Large intestine (tissue), 3 donors: ENCODE results near the gene ZBTB24. TPM values are rescaled to one million over a fixed set of nuclear protein-coding genes. Genes with fewer than 3 reads are reported as not detected.

Experiments
- DNase-seq, 2 donors: peaks; one replicate each; pipeline versions ENCODE4 v3.0.0 to v3.0.0-alpha.2; 2013
- H3K27ac ChIP-seq: one replicate; pipeline ENCODE4 v1.5.1; 2013; ENCODE audit warnings: low read length
- H3K27me3 ChIP-seq: 2 replicates; pipeline ENCODE4 v1.6.1; 2013; ENCODE audit warnings: low read length; ENCODE audit not compliant: control insufficient read depth, insufficient read depth
- H3K36me3 ChIP-seq: 2 replicates; pipeline ENCODE4 v1.6.1; 2013; ENCODE audit warnings: low read length; ENCODE audit not compliant: control insufficient read depth, insufficient read depth
- H3K4me1 ChIP-seq: one replicate; pipeline ENCODE4 v1.6.1; 2013; ENCODE audit warnings: low read length; ENCODE audit not compliant: control insufficient read depth, insufficient read depth
- H3K4me3 ChIP-seq: one replicate; pipeline ENCODE4 v1.5.1; 2013; ENCODE audit warnings: low read length
- H3K9me3 ChIP-seq: one replicate; pipeline ENCODE4 v1.6.1; 2013; ENCODE audit warnings: mild to moderate bottlenecking, low read depth, low read length, moderate library complexity; ENCODE audit not compliant: control insufficient read depth
- WGBS: methylation state at CpG from one replicate; pipeline ENCODE4 v1.1.5; 2013; ENCODE audit warnings: low lambda C conversion rate; ENCODE audit not compliant: insufficient coverage; 5-methylcytosine and 5-hydroxymethylcytosine counted together
- polyA plus RNA-seq: library from polyadenylated mRNA; unstranded; fragments of 120-200 nt; gene quantifications from one replicate; pipeline ENCODE4 v1.2.1, GENCODE V29; 2013

Gene ZBTB24
- polyA plus RNA-seq, 1 donor = 10.7 TPM

DNA sequence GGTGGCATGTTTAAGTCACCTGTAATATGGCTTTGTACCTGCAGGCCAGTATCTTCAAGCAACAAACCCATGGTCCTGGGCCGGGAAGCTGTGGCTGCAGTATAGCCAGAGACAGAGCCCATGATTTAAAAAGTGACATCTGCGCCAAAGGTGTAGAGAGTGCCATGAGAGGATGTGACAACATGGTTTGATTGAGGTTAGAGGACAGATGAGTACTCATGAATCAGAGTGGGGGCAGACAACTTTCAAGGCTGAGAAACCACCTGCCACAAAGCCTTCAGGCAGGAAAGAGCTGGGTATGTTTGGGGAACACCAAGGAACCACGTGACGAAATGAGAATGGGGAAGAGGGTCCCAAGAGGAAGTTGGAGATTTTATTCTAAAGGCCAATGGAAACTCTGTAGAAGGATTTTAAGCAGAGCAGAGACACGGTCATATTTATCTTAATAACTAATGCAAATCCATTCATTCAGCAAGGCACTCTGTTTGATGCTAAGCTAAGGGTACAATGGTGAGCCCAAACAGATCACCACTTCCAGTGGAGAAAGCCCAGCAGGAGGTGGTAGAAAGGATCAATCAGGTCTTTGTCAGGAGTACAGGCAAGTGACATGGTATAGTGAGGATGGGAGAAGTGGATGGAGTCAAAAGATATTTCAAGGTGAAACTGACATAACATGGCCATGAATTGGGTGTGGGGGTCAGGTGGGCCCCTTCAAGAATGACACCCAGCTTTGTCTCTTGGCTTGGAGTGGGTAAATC lies 24.1 kb downstream of the ZBTB24 start:
- 75% methylated on average over 1 of the region's 5 CpGs for WGBS
- Histone ChIP-seq H3K27me3 (no peaks in the 10 kb centered on the region), H3K4me3 (no peak overlapping the region), H3K27ac (no peak overlapping the region), H3K36me3 (peaks cover 7% of the 10 kb centered on the region), H3K9me3 (no peaks in the 10 kb centered on the region), H3K4me1 (peaks cover 25% of the 10 kb centered on the region)
- DNase-seq = no peak

DNA sequence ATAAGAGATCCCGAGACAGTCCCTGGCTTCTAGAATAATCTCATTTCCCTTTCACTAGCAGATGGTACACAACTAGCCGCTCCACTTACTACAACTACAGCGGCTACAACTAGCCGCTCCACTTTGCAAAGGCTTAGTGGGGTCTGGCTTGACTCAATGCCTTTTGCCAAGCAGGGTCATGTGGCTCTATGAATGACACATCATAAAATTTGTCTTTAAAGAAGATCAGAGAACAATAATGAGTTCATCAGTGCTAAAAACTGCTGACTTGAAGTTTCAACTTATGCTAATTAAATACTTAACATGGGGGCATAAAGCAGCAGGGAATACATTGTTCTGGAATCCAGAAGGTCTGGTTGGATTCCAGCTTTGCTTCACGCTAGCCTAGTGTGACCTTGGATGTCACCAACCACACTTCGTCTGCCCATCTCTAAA lies 25.4 kb downstream of the ZBTB24 start:
- Histone ChIP-seq H3K9me3 (peaks cover 3% of the 10 kb centered on the region), H3K36me3 (peaks cover 19% of the 10 kb centered on the region), H3K27ac (peak overlapping the region; percentile 91), H3K4me3 (no peak overlapping the region), H3K27me3 (no peaks in the 10 kb centered on the region), H3K4me1 (peaks cover 31% of the 10 kb centered on the region)
- no peak for DNase-seq
- no CpG with 5 or more reads among the region's 6 CpGs for WGBS

DNA sequence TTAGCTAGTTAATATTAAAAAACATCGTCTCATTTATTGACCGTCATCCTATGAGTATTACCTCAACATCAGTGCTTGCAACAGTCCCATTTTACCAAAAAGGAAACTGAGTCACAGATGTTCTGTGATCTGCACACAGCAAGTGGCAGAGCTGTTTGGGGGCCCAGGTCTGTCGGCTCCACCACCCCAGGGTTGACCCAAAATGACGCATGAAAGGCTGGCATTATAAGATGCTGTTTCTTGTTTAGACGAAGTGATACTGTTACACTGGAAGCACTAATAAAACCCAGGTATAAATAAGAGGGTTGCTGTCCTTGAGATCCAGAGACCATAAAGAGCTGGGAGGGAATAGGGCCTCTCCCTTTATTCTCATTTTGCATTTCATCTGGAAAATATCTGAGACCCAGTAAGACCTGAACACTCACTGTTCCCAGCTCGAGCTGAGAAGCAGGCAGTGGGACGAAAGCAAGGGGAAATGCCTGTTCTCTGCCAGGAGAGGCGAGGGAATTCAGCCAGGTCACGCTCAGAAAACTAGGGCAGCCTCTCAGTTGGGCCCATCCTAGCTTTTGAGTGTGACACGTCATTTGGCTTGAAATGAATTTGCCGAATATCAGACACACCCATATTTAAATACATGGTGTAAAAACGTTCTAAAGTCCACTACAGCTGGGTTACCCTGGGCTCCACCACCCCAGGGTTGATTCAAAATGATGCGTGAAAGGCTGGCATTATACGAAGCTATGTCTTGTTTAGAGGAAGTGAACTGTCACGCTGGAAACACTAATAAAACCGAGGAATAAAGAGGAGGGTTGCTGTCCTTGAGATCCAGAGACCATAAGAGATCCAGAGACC lies 26.1 kb downstream of the ZBTB24 start:
- WGBS = no CpG with 5 or more reads among the region's 16 CpGs
- peaks cover 3% of the 10 kb centered on the region for H3K9me3 ChIP-seq
- H3K4me1 ChIP-seq = peaks cover 31% of the 10 kb centered on the region
- H3K27me3 ChIP-seq = no peaks in the 10 kb centered on the region
- peak overlapping the region; percentile 91 for H3K27ac ChIP-seq
- peaks cover 23% of the 10 kb centered on the region for H3K36me3 ChIP-seq
- DNase-seq = peak in 1 of 2 donors; percentile 70
- H3K4me3 ChIP-seq = peak overlapping the region; percentile 96

DNA sequence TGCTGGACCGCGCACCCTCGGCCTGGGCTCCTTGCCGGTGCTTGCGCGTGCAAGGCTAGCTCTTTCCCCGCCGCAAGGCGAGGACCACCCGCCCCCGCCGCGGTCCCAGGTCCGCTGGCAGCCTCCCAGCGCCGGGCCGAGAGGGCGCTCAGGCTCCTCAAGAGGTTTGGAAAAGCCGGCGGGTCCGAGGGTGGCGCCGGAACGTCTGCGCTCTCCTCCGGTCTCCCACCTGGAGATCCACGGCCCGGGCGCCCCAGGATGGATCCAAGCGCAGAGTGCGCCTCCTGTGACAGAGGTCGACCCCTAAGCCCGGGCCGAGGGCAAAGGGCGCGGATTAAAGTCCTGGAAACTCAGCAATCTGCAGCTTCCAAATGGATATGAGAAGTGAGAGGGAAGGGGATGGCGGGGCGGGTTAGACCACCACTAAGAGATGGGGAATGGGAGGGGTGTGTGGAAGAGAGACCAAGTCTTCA lies 26.9 kb downstream of the ZBTB24 start:
- H3K27ac ChIP-seq = peak overlapping the region; percentile 91
- H3K9me3 ChIP-seq = peaks cover 3% of the 10 kb centered on the region
- 20% methylated on average over 2 of the region's 38 CpGs for WGBS
- peaks cover 31% of the 10 kb centered on the region for H3K4me1 ChIP-seq
- H3K36me3 ChIP-seq = peaks cover 27% of the 10 kb centered on the region
- no peaks in the 10 kb centered on the region for H3K27me3 ChIP-seq
- H3K4me3 ChIP-seq = peak overlapping the region; percentile 96
- no peak for DNase-seq

DNA sequence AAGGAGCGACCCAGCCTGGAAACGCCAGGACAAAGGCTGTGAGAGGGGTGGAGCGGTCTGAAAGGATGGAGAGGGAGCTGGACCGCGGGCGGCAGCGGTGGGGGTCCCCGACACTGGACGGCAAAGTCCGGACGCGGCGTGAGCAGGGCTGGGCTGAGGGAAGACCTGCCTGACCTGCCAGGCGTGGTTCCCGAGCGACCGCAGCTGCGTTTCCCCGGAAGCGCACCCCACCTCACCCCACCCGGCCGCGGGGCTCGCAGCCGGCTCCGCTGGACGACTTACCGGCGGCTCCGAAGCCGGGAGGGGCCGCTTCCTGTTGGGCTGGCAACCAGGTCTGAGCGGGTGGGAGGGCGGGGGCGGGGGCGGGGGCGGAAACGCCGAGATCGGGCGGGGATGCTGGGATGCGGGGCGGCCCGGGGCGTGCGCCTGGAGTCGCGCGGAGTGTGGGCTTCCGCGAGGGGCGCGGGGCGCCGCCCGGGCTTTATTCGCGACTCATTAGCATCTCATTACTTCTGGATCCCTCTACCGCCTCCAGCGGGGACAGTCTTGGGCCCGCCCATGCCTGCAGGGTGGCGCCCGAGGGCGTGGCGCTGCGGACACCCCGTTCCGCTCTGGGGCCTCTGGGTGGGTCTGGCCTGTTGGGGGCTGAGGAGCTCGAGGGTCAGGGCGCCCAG lies 27.4 kb downstream of the ZBTB24 start, which contains the start of gene MICAL1:
Gene MICAL1, minus strand, starts transcription at position 336 of the 674 bp plus-strand sequence. CDS start 1,576 bp downstream, outside the sequence.
- peak; percentile 80 to 91 for DNase-seq
- Histone ChIP-seq H3K9me3 (peaks cover 3% of the 10 kb centered on the region), H3K27ac (peak within 1 kb of the TSS; percentile 91), H3K36me3 (peaks cover 29% of the 10 kb centered on the region), H3K4me1 (peaks cover 31% of the 10 kb centered on the region), H3K4me3 (peak within 1 kb of the TSS; percentile 96), H3K27me3 (no peaks in the 10 kb centered on the region)
- WGBS = no CpG with 5 or more reads among the region's 70 CpGs

DNA sequence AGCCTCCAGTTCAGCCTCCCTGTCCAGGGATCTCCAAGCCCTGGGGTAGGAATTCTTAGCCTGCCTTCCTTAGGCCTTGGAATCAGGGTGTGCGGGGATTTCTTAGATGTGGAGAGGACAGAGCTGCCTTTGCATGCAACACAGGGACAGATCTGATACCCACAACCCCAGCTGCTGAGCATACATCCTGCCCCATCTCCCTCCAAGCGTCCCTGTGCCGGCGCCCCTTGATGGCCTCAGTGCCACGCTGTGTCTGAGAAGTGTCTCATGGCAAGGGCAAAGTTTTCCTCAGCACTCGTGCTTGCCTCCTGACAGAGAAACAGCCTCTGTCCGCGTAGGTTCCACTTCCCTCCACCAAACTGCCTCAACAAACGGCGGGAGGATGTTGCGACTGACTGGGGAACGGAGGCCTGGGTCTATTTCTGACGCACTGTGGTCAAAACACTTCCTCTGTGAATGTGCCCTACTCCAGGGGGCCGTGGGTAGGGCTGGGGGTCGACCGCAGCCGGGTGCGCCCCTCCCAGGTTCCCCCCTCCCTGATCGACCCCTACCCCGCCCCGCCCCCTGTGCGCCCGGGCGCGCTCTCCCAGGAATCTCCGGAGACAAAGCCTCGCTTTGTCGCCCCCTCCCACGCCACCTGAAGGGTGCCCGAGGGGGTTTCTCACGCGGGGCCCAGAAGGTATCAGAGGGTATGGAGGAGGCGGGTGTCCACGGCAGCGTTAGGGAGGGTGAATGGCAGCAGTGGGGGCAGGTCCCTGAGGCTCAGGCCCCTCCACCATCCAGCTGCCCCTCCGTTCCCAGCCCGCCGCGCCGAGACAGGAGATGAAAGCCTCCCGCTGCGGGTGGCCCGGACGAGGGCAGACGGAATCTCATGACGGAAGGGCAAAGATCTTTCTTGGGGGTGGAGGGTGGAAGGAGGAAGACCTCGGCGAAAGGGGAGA lies 28.3 kb downstream of the ZBTB24 start:
- H3K9me3 ChIP-seq = peaks cover 3% of the 10 kb centered on the region
- H3K4me1 ChIP-seq = peaks cover 28% of the 10 kb centered on the region
- peak; percentile 81 to 86 for DNase-seq
- H3K36me3 ChIP-seq = peaks cover 38% of the 10 kb centered on the region
- H3K4me3 ChIP-seq = peak overlapping the region; percentile 96
- WGBS = 0% methylated on average over 2 of the region's 48 CpGs
- H3K27me3 ChIP-seq = no peaks in the 10 kb centered on the region
- peak overlapping the region; percentile 91 for H3K27ac ChIP-seq

DNA sequence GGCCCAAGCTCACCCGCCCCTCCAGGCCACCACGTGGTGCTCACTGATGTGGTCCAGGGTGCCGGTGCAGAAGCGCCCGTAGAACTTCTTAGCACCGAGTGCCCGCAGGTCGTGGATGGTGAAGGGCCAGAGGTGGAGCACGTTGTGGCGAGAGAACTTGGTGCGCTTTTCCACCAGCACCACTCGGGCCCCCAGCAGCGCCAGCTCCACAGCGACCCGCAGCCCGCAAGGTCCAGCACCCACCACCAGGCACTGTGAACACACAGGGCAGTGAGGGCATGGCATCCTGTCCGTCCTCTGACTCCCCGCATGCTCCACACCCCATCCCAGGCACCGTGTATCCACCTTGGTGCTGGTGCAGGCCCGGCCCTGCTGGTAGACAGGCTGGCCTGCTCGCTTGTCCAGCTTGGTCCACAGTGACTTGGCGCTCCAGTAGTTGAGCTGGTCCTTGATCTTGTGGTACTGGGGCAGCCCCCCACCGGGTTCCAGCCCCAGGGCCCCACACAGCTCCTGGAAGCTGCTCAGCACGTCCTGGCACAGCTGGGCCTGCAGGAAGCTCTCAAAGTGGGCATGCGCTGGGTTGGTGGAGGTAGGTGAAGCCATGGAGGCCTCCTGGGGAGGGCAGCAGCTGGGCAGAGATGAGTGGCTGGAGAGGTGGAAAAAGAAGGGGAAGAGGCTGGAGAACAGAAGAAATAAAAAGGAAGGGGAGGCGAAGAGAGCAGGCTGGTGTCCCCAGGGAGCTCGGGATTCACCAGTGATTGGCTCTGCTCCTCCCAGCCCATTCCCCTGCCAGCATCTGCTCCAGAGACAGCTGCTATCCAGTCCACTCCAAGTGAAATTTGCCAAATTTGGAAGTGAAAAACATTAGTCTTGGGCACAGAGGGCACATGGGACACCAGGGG lies 29.2 kb downstream of the ZBTB24 start:
- peaks cover 24% of the 10 kb centered on the region for H3K4me1 ChIP-seq
- peaks cover 3% of the 10 kb centered on the region for H3K9me3 ChIP-seq
- H3K27ac ChIP-seq = peak overlapping the region; percentile 91
- no peak for DNase-seq
- no CpG with 5 or more reads among the region's 27 CpGs for WGBS
- H3K27me3 ChIP-seq = no peaks in the 10 kb centered on the region
- peak overlapping the region; percentile 96 for H3K4me3 ChIP-seq
- peaks cover 47% of the 10 kb centered on the region for H3K36me3 ChIP-seq

DNA sequence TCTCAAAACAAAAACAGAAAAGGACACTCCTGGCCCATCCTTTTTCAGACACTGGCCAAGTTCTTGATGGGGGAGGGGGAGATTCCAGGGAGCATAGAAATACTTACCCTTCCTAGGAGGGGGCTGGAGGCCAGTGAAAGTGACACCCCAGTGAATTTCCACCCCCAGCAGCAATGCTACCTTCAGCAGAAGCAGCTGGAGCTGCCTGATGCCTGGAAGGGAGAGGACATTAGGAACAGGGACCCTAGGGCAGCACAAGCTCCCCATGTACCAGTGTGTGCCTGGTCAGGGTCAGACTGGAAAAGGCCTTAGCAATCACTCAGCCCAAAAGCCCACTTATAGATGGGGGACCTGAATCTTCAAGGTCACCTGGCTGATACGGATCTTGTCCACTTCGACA lies 29.9 kb downstream of the ZBTB24 start:
- H3K4me1 ChIP-seq = peaks cover 24% of the 10 kb centered on the region
- peaks cover 54% of the 10 kb centered on the region for H3K36me3 ChIP-seq
- H3K27ac ChIP-seq = no peak overlapping the region
- peaks cover 3% of the 10 kb centered on the region for H3K9me3 ChIP-seq
- no peaks in the 10 kb centered on the region for H3K27me3 ChIP-seq
- H3K4me3 ChIP-seq = no peak overlapping the region
- WGBS = no CpG with 5 or more reads among the region's 2 CpGs
- no peak for DNase-seq

DNA sequence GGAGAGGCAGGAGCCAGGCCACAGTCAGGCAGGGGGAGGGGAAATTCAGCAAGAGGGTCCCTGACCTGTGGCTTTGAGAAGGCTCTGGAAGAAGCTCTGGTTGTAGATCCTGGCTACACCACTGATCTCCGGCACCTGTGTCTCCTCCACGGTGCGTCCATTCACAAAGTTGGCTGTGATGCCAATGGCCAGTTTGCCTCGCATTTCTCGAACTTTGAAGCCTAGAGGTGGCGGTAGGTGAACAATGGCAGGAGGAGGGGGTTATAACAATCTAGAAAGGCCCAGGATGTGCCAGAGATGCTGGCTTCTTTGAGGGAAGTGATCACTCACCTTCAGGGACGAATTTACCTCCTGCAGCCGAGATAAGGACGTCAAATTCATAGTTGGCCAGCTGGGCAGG lies 30.8 kb downstream of the ZBTB24 start:
- DNase-seq = no peak
- WGBS = no CpG with 5 or more reads among the region's 9 CpGs
- H3K9me3 ChIP-seq = peaks cover 3% of the 10 kb centered on the region
- no peak overlapping the region for H3K4me3 ChIP-seq
- peaks cover 61% of the 10 kb centered on the region for H3K36me3 ChIP-seq
- H3K4me1 ChIP-seq = peaks cover 18% of the 10 kb centered on the region
- no peak overlapping the region for H3K27ac ChIP-seq
- H3K27me3 ChIP-seq = no peaks in the 10 kb centered on the region
